Measurements from ENCODE around the gene FRMPD3.

Gene FRMPD3

DNA sequence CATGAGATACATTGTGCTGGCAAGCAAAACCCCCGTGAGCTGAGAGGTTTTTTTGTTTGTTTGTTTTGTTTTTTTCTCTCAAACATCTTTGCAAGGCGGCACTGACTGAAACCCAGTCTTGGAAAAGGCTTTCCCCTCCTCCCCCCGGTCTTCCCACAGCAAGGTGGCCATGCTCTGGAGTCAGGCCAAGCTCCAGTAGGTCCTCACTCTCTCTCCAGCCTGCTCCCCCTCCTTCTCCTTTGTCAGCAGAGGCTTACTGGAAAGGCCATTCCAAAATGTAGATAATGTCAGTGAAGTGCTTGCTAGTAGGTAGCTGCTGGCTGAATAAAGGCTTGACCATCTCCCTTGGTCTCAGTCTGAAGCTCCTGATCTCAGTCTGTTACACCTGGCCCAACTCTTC is 32.6 kb downstream of the FRMPD3 start:
- no peak for DNase-seq

DNA sequence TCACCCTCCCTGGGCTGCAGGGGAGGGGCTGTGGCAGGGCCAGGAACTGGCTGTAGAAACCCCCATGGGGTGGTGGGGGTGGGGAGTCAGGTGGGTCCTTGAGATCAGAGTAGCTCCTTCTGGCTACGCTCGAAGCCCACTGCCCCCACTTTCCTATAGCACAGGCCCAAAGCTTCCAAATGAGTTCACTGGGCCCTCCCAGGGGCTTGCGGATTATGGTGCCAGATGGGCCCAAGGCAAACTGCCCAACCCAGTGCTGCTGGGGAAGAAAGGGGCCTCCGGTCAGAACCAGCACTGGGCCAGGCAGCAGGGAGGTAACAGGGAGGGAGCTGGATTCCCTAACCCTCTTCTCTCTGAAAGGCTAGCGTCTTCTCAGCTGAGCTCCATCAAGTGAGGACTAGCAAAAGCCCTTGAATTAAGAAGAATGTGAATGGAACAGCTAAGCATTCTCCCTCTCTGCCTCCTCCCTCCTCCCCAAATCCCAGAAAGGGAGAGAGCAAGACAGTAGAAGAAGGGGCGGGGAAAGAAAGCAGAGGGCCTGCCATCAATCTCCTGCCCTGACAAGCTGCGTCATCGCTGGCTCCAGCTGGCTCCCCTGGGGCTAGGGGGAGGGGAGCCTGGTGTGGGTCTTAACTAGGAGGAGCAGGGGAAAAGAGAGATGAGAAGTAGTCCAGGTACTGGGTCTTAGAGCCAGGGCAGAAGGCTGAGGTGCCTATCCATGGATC is 34.7 kb downstream of the FRMPD3 start:
- DNase-seq = peak; percentile 10 to 49

DNA sequence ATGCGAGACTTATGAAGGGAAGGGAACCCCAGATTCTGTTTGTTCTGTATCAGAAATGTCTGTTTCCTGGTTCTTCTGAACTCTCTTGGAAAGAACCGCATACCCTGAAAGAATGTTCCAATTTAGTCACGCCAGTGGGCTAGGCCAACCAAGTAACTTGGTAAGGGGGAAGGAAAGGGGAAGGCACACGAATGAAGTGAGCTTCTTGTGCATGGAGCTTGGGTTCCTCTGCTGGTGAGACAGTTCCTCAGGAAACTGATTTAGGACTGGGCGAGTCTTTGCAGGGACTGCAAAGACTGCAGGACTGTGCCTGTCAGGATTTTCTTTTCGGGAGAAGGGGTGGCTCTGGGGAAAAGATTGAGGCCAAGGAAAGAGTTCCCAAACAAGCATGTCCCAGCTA is 35.6 kb downstream of the FRMPD3 start:
- DNase-seq = no peak

DNA sequence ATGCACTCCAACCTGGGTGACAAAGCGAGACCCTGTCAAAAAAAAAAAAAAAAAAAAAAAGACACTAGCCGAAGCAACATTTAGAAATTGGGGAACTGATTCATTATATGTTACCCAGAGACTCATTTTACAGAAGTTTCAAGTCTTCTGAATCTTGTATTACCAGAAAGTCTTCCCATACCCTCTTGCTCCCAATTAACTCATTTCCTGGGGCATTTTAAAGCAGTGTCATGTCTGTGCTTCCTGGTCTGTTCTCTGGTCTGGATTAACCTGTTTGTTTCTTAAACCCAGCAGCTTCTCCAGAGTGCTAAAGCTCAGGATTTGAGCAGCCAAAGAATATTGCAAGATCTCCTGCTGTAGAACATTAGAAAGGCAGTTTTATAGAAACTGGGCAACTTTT is 43.7 kb downstream of the FRMPD3 start:
- no peak for DNase-seq

DNA sequence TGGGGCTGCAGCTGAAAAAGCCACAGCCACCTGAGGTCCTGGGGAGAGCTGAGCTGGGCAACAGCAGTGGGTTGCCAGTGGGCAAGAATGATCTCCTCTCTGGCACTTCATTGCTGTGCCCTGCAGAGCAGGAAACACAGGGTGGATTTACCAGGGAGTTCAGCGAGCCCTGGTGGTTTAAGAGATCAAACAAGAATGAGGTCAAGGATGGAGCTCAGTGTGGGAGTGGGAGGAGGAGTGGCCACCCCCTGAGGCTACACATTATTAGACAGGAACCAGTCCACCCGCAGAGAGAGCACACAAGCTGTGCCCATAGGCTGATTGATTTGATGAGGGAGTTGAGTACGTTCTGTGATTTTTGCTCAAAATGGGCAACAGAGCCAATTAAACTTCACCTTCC is 47.3 kb downstream of the FRMPD3 start:
- DNase-seq = no peak

All from NCI-H526 (cell line).